HK-2 (cell line): Measurements from ENCODE around the gene ASPG.
A peak's percentile ranks its signal among the peaks of the same experiment; 100 is the strongest.

ENCODE experiments used
- DNase-seq: peaks from one replicate; pipeline ENCODE4 v3.0.0-alpha.2; 2018; ENCODE audit not compliant: unreplicated experiment

The ASPG gene

DNA sequence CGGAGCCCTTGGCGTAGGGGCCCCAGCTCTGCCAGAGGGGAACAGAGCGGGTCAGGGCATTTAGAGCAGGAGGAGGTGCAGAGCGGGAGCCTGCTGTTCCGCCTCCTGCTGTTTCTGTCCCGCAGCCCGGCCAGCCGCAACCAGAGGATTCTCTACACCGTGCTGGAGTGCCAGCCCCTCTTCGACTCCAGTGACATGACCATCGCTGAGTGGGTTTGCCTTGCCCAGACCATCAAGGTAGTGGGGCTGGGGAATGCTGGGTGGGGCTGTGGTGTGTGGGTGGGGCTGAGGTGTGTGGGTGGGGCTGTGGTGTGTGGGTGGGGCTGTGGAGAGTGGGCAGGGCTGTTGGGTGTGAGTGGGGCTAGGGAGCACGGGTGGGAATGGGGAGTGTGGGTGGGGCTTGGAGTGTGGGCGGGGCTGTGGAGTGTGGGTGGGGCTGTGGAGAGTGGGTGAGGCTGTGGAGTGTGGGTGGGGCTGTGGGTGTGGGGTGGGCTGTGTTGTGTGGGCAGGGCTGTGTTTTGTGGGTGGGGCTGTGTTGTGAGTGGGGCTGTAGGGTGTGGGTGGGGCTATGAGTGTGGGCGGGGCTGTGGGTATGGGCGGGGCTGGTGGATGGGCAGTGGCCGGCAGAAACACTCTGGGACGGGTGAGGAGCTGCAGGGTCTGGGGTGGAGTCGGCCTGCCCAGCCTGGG is 8.0 kb downstream of the ASPG start:
- DNase-seq: no peak

DNA sequence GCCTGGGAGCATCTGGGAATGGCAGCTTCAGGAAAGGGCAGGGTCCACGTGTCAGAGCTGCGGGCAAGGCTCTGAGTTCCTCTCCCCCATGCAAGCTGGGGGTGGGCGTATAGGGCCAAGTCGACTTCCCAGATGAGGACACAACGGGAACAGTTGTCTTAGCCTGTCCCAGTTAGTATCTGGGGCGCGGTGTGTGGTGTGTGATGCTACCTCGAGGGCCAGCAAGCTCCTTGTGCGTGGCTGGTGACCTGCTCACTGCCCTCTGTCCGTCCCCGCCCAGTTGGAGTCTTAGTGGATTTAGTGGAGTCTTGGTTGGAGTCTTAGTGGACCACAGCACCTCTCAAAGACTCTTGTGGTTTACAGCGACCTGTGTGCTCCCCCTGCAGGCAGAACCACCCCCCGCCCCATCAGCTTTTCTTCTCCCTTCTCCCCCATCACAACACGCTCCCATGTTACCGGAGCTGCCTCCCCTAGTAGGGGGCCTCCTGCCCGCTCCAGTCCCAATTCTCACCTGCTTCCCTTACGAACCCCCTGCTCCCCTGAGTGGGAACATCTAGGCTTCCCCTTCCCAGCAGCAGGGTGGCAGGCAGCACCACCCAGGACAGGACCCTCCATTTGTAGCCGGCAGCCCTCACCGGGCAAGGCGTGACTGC is 8.7 kb downstream of the ASPG start:
- no peak for DNase-seq

DNA sequence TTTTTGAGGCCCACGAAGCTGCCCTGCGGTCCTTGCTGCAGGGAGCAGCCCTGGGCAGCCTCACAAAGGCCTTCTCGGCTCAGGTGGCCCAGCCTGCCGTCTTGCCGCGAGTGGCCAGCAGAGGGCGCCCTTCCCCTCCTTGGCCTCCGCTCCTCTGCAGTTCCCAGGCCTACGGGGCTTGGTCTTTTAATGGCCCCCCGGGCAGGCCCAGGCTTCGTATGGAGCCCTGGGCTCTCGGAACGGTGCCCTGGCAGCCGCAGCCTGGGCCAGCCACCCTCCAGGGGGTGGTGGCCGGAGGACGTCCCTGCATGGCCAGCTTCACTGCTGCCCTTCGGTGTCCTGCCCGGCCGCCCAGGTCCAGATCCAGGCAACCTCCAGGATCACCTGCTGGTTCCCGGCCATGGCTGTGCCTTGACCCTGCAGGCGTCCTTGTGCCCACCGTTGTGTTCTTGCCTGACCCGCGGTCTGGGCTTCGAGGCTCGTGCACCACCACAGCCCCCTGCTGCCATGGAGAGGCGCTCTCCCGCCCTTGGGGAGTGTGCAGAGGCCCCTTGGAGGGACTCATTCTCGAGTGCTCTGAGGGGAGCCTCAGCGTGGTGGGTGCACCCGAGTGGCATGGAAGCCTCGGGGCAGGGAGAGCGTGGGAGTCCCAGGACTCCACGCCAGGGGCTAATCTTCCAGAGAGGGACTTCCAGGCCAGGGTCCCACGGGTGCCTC is 9.4 kb downstream of the ASPG start:
- DNase-seq: peak; percentile 79

DNA sequence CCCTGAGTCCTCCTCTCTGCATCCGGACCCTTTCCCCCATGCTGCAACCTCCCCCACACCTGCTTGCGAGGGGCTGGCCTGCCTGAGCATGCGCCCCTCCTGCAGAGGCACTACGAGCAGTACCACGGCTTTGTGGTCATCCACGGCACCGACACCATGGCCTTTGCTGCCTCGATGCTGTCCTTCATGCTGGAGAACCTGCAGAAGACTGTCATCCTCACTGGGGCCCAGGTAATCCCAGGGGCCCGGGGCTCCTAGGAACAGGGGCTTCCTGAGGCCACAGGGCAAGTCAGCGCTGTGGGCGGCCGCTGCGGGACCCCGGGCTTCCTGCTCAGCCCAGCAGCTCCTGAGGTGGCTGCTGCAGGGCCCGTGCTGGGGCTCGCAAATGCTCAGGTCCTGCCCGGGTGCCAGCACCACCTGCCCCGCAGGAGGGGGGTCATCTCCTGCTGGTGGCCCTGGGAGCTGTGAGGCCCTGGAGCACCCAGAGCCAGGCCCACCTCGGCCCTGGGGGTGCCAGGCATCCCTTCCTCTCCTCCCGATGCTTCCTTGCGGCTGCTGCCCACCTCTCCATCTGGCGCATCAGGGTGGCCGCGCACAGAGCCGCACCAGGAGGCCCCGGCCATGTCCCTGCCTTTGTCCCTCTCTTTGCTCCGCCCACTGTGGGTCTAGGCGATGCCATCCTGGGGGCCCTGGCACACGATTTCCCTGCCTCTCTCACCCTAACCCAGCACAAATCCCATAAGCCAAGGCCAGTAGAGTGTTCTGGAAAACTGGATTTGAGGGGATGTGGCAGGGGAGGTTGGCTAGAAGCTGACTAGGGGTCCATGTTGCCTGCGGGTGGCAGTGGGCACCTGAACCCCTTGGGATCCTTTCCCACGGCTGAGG is 10.2 kb downstream of the ASPG start:
- no peak for DNase-seq

DNA sequence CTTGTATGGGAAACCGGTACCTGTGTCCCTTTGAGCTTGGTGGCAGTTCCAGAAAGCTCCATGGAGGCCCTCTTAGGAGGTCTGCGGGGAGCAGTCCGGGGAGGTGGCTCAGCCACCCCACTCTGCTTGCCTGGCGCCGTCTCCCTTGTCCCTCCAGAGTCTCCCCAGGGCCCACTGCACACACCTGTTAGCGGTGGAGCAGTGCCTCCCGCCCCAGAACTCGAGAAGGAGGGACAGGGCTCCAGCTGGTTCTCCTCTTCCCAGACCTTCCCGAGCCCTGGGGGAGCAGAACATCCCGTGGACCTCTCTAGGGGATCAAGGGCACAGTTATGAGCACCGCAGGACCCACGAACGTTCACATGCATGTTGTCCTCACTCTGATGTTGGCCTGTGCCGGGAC is 10.8 kb downstream of the ASPG start:
- DNase-seq: no peak

DNA sequence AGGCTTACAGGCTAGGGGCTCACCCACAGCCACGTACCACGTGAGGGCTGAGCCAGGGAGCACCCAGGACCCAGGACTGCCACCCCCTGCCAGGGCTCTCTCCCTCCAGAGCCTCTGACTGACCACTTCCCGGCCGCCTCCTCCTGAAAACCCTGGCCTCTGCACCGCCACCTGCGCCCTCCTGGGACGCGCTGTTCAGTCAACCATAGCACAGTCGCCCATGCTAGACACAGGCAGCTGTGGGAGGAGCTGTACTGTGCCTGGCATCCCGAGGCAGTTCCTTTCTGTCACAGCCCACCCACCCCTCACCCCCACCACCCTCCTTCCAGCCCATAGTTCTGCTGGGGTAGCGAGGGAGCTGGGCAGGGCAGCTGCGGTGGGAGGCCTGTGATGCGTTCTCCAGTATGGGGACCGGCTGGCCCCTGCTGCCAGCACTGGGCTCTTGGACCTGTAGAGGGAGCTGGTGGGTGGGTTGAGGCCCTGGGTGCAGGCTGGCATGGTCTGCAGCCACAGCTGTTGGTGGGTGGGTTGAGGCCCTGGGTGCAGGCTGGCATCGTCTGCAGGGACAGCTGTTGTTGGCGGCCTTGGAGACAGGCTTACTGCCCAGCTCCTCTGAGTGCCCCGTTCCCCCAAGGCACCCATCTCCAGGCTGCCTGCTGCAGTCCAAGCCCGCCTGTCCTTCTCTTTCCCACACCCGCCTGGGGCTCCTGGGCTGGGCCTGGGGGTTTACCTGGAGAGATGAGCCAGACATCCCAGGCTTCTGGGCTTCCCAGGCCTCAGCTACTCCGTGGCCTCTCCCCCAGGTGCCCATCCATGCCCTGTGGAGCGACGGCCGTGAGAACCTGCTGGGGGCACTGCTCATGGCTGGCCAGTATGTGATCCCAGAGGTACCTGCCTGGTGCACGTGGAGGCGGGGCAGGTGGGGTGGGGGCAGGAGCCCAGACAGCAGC is 11.5 kb downstream of the ASPG start:
- no peak for DNase-seq

DNA sequence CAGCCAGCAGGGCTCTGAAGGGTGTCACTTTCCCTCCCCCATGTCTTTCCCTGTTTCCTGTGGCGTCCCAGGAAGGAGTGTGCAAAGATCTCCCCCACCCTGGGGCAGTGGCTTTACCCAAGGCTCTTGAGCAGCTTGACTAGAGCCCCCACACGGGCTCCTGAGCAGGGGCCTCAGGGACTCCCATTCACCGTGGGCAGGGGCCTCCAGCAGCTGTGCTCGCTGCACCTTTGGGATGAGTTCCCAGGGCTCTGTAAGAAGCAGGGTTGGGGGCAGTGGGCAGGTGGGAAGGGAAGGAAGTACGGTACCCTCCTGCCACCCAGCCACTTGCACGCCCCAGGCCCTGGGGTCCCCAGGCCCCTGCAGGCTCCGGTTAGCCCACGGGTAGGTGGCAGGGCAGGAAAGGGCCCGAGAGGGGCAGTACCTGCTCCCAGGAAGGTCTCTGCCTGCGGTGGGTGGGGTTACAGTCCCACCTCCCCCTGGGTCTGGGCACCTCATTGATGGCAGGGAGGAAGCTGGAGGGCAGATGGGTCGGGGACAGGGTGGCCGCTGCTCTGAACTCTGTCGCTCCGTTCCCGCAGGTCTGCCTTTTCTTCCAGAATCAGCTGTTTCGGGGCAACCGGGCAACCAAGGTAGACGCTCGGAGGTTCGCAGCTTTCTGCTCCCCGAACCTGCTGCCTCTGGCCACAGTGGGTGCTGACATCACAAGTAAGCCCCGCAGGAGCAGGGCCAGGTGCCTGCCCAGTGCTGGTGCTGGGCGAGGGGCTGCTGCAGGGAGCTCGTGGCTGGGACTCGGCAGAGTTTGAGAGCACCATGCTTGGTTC is 13.0 kb downstream of the ASPG start:
- DNase-seq: no peak

DNA sequence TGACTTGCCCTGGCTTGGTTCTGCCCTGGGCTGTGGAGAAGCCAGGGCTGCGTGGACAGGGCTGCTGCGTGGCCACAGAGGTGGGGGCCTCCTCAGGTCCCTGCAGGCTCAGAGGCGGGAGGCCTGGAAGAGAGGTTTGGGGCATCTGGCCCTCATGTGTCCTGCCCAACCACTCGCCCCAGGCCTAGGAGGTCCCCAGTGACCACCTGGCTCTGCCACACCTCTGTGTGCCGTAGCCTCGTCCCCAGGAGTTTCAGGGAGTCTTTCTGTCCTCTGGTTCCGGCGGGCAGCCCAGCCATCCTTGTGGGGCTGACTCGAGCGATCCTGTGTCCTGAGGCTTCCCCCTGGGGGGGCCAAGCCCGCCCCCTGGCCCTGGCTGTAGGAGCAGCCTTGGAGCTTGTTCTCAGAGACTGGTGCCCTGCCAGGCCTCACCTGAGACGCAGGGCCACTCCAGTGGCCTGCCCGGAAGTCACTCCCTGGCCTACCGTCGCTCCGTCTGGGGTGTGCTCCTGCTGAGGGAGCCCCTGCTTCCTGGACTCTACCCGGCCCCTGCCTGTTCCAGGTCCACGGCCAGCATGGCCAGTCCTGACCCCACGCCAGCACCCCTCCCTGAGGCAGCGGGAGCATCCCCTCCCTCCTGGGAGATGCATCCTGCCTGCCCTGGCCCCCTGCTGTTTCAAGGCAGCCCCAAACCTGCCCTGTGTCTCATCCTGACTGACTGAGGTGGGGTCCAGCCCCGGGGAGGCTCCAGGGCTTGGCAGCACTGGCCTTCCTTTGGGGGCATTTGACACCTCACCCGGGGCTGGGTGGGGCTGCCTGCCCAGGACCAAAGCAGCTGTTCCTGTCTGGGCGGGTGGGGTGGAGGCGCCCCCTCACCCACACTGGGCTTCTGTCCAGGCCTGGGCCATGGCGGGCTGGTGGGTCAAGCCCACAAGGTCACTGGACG is 13.9 kb downstream of the ASPG start:
- DNase-seq: no peak

DNA sequence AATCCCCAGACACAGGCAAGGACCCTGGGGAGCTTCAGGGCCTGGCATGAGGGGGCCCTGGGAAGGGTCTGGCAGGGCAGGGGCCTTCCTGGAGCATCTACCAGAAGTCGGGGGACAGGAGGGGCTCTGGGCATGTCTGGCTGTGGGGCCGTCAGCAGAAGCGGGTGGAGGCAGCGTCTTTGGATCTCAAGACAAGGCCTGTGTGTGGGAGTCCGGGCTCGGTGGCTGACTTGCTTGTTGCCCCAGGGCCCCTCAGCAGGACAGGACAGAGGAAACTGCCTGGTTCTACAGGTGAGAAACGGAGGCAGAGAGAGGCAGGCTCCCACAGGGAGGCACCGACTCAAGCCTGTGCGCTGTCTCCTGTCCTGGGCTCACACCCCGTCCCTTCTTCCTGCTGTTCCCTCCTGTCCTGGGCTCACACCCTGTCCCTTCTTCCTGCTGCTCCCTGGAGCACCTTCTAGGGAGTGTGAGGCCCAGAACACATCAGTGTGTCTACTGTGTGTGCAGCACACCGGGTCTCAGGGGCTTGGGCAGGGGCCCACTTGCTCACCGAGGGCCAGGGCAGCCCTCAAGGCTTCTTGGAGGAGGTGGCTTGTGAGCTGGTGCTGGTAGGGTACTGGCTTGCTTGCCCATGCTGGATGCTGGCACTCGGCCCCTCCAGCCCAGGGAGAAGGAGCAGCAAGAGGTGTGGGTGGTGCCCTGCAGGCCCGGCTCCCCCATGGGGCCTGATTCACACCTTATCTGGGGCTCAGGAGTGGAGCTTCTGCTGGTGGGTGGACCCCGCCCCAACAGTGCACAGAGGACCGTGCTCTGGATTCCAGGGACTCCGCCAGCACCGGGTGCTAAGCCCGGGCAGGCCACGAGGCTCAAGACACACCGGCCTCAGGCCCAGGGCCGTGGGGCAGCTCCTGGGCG is 14.9 kb downstream of the ASPG start:
- no peak for DNase-seq

DNA sequence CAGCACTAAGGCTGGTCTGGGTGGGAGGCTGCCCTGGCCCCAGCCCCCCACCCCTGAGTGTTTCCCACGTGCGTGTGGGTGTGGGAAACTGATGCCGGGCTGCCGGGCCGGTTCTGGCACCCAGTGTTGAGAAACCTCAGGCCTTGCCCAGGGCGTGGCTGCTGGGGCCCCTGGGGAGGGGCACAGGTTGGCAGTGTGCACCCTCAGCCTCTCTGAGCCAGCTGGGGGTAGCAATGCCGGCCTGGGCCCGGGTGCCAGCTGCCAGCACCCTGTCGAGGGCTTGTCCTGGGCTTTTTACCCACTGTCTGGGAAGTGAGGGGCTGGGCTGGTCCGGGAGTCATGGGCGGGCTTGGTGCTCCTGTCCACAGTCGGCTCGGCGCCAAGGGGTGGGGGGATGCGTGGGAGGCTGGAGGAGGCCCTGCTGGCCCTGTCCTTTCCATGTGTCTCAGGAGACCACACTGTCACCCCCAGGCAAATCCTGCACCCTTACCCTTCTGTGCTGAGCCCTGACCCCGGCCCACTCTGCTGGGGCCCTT is 15.7 kb downstream of the ASPG start:
- DNase-seq: no peak

DNA sequence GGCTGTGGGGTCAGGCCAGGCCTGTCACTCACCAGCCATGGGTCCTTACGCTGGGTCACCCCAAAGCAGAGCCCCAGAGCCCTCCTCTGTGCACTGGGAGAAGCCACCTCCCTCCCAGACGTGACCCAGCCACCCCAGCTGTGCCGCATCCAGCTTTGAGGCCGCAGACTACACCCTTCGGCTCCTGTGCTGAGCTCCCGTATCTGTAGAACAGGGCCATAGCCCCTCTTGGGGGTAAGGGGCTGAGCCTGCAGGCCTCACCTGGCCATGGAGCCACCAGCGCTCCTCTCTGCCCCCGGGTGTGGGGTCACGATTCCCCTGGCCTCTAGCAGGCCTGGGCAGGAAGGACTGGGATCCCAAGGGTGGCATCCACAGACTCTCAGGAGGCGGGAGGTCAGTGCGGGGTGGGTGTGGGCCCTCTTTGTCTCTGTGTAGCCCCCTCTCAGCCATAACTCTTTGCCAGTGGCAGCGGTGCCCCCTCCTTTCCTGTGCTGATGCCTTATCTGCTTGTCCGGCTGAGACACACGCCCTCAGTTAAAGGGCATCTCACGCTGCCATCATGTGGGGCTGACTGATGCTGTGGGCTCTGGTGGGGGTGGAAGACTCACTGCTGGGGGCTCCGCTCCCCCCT is 16.3 kb downstream of the ASPG start:
- DNase-seq: no peak

DNA sequence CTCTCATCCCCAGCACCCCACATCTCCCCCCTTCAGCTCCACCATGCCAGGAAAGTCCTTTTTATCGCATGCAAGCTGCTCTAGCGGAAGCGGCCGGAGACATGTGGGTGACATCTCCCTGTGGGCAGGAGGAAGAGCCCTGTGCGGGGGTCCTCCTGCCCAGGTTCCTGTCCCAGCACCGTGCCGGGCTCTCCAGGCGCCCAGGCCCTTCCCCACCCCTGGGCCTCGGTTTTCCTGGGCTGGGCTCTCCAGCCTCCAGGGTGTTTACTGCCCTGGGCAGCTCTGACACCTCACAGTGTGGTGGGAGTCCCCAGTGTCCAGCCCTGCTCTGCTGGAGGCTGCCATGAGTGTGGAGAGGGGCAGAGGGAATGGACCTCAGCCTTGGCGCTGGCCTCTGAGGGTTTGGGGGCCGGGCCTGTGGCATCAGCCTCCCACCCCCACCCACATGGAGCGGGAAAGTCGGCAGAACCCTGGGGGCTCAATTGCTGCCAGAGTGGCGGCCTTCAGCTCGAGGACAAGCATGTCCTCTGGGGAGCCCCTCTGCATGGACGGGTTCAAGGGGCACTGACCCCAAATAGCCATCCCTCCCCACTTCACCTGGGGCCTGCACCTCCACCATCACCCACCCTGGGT is 16.9 kb downstream of the ASPG start:
- DNase-seq: no peak

DNA sequence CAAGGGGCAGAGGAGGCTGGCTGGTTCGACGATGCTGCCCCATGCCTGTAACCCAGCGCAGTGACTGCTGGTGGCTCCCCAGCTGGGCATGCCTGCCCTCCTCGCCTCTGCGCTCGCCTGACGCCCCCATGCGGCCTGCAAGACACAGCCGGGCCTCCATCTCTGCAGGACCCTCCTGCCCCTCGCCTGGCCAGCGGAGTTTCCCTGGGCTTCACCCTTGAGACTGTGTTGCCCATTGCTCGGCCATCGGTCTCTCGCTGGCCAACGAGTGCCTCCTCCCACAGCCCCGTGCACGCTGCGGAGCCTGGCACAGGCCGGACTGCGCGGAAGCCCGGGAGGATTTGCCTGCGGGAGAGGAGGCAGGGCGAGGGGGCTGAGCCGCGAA is 17.6 kb downstream of the ASPG start:
- no peak for DNase-seq

DNA sequence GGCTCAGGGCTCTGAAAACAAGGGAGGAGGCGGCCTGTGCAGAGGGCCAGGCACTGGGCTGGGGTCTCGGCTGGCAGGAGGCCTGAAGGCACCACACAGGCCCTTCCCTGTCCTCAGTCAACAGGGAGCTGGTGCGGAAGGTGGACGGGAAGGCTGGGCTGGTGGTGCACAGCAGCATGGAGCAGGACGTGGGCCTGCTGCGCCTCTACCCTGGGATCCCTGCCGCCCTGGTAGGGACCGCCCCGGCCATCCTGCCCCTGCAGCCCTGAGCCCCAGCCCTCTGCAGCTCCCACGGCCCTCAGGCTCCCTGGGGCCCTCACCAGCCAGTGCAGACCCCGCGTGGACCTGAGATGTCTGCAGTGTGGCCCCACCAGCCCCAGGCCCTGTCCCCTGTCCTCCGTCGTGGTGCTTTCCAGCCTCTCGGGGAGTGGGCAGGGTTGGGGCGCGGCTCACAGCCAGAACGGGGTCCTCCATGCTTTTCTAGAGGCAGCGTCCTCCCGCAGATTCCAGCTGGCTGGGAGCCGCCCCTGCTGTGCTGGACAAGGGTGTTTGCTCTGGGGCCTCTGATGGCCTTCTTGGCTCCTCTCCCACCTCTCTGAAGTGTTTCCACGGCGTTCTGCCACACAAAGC is 18.1 kb downstream of the ASPG start:
- no peak for DNase-seq

DNA sequence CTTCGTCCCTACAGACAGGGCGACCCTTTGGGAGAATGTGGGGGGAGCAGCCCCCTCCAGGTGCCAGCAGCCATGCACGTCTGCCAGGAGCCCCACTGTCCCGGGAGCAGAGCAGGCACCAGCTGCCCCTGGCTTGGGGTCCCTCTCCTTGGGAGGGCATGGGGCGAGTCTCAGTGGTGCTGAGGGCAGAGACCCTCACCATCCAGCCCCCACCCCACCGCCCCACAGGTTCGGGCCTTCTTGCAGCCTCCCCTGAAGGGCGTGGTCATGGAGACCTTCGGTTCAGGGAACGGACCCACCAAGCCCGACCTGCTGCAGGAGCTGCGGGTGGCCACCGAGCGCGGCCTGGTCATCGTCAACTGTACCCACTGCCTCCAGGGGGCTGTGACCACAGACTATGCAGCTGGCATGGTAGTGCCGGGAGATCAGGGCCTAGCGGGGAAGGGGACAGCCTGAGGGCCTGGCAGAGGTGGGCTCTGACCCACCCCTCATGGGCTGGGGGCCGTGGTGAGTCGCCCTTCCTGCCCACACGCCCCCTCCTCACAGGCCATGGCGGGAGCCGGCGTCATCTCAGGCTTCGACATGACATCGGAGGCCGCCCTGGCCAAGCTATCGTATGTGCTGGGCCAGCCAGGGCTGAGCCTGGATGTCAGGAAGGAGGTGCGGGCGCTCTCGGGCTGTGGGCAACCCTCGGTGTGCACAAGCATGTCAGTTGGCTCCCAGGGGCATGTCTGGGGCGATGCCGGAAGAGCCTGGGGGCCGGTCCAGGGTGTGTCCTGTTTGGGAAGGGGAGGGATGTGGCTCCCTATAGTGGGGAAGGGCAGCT is 18.8 kb downstream of the ASPG start:
- DNase-seq: no peak
